Fibroblast of skin of scalp (primary cell): Measurements from ENCODE around the gene KLK10. TPM values are rescaled to one million over a fixed set of nuclear protein-coding genes. Genes with fewer than 3 reads are reported as not detected.

Experiments
- DNase-seq: peaks from one replicate; pipeline ENCODE4 v3.0.0-alpha.2; 2013
- polyA plus RNA-seq, 2 experiments: library from polyadenylated mRNA; unstranded; fragments of 120-200 nt; gene quantifications; one replicate each; pipeline ENCODE4 v1.2.1, GENCODE V29; 2013; ENCODE audit not compliant: insufficient read length in 2 of 2

The KLK10 gene, protein sequence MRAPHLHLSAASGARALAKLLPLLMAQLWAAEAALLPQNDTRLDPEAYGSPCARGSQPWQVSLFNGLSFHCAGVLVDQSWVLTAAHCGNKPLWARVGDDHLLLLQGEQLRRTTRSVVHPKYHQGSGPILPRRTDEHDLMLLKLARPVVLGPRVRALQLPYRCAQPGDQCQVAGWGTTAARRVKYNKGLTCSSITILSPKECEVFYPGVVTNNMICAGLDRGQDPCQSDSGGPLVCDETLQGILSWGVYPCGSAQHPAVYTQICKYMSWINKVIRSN
- not detected for polyA plus RNA-seq (2013, experiment 1 of 2; ENCODE audit: insufficient read length)
- polyA plus RNA-seq (2013, experiment 2 of 2; ENCODE audit: insufficient read length) = 0.22 TPM

DNA sequence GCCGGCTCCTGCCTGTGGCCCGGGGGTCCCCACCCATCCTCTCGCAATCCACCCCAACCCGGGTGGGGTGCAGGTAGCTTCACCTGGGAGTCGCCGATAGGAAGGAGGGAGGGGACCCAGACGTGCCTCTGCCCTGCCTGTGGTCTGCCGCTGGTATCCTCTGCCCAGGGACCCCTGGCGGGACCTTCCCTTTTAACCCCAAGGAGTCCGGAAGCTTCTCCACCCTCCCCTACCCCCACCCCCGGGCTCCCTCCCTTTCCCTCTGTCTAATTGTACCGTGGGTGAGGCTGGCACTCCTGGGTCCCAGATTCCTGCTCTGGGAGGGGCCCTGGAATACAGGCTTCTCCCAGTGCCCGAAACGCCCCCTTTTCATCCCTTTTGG, at the start of gene KLK10:
Gene KLK10 (minus strand): TSS at position 166 of the 382 bp plus-strand sequence. CDS start 579 bp downstream, outside the sequence.
- DNase-seq = no peak

DNA sequence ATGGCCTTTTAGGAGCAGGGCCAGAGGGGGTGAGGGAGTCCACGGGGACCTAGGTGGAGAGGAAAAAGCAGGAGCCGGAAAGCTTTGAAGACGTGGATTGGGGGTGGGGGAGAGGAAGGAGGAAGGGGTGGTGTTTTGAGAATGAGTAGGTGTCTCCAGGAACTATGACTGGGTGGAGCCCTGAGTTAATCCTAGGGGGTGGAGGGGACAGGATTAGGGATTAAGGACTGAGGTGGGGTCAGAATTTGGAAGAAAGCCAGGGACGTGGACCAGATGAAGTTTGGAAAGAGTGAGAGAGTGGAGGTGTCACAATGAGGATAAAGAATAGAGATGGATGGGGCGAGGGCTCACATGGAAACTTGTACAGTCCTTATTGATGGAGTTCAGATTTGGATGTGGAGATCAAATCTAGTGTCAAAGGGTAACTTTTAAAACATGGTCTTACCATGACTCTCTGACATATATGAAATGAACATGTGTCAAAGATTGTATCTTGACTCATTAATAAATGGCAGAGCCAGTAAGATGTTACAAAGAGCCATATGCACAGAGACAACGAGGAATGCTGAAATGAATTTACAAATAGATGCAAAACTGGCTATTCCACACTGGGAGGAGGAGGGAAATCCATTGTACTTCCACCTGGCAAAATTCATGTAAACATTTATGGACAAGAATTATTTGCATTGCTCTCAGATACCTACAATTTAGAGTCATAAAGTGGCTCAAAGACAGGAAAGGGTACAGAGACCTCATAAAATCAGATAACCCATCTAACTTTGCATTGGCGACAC, 47.1 kb upstream of the KLK10 start:
- DNase-seq = no peak

DNA sequence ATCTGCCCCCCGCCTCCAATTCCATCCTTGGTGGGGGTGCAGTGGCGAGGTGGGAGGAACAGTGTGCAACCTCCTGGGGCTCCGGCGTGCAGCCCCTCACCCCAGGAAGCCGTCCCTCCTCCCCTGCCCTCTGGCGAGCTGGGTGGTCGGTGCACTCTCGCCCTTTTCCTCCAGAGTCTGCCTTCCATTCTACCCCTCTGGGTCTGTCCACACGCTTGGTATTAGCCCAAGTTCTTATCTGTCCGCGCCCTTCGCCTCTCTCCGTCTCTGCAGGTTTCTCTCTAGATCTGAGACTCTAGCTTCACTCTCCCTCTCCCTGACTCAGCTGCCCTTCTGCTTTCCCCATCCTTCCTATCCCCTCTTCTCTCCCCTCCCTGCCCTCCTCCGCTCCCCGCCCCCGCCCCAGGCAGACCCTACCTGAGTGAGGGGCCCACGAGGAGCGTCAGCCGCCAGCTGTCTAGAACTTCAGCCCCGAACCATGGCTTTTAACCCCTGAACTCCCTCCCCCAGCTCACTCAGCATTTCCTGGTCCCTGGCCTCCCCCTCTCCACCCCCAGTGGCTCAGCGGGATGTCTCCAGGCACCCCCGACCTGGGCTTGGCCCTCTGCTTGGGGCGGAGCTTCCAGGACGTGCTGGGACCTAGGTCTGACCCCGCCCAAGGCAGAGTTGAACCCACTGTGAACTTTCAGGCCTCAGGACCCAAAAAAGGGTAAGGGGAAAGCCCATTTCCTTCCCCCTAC, 45.9 kb upstream of the KLK10 start:
- no peak for DNase-seq

DNA sequence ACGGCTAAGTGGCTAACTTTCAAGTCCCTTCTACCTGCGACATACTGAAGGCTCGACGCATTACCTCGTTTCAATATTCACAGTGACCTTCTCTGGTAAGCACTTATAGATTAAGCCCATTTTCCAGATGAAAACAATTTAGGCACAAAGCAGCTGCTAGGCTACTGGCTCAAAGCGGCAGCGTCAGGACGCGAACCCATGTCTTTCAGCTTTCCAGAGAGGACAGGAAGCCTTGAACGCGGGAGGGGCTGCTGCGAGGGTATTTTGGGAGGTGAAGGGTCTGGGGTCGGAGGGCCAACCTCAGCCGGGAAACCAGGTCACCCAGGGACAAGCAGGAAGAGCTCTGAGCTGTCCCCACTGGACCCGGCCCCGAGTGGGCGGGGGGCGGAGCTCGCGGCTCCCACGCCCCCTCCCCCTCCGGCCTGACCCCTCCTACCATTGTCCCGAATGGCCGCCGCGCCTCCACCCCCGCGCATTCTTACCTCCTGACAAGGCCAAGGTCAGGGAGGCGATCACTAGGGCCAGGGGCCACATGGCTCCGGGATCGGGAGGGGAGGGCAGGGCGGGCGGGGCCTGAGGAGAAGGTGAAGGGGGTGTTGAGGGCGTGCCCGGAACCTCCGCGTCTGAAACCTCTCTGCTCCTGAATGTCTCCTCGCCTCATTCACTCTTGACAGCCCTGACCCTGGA, 45.2 kb upstream of the KLK10 start, which contains the start of gene KLK13:
Gene KLK13 (minus strand): TSS at position 559 of the 687 bp plus-strand sequence. CDS start 25 bp downstream, at position 534.
- no peak for DNase-seq

DNA sequence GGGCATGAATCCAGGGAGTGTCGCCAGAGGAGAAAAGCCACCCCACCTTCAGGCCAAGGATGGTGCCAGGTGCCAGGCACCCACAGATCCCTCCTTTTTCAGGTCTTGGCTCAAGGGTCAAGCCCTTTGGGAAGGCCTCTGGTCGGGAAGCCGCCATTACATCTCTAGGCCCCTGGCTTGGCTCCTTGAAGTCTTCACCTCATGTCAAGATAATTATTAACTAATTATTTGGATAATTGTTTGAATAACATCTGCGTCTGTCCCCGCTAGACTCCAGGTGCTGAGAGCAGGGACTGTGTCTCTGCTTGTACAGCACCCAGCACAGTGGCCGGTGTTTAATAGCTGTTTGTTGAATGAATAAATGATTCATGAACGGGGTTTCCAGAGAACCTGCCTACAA, 44.2 kb upstream of the KLK10 start:
- DNase-seq = no peak

DNA sequence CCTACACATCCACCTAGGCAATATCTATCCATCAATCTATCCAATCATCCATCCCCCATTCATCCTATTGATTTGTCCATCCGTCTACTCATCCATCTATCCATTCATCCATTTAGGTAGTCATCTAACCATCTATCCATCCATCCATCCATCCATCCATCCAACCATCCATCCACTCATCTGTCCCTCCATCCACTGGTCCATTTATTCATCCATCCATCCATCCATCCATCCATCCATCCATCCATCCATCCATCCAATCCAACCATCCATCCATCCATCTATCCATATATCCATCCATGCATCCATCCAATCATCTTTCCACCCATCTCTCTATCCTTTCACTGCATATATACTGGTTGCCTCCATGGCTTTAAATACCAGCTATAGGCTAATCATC, 41.5 kb upstream of the KLK10 start:
- no peak for DNase-seq

DNA sequence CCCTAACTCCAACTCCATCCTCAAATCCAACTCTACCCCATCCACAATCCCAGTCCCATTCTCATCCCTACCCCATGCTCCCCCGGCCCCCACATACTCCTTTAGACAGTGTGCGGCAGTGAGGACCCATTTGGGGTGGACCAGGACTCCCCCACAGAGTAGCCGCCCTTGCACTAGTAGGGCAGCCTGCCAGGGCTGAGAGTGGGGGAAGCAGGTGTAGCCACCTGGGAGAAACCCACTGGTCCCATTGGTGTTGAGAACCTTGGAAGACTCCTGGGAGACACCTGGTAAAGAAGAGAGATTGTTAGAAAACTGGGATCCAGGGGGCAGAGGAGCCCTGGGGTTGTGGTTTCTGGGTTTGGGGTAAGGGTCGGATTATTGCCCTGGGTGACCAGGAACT, 40.8 kb upstream of the KLK10 start:
- no peak for DNase-seq

DNA sequence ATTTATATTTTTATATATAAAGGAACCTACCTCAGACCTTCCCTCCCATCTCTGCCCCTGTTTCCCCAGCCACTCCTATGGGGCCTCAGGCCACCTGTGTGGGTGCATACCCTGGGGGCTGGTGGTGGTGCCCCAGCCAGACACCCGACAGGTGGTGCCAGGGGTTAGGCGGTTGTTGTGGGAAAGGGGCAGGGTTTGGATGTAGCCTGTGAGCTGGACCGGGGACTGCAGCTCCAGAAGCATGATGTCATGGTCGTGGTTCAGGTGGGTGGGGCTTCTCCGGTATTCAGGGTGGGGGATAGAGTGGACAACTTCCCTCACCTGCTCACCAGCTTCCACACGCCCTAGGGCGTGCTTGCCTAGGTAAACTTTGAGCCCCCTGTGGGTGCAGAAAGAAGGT, 40.2 kb upstream of the KLK10 start:
- DNase-seq = no peak

DNA sequence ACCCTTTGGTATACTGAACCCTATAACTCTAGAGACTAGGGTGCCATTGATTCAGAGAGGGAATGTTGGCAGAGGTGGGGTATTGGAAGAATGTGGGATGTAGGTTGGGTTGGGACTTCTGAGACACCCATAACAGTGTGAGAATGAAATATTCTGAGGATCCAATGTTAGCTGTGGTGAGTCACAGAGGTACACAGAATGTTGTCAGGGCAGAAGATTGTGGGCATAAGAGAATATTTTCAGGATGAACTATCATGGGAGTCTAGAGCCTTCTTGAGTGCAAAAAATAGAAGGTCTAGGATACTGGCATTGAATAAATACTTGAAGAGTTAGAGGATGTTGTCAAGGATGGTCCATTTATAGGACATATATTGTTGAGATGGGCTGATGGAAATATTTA, 36.4 kb upstream of the KLK10 start:
- no peak for DNase-seq

DNA sequence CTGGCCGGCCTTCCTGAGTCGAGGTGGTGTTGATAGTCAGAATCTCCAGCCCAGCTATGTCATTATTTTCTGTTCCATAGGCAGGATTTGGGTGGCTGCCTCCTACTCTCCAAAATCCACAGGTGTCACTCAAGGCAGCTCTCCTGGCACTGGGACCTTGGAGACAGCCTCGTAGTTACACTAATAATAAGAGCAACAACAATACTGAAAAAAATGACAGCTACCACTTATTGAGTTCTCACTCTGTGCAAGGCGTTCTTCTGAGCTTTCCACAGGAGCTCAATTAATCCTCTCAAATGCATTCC, 27.5 kb upstream of the KLK10 start:
- DNase-seq = no peak

DNA sequence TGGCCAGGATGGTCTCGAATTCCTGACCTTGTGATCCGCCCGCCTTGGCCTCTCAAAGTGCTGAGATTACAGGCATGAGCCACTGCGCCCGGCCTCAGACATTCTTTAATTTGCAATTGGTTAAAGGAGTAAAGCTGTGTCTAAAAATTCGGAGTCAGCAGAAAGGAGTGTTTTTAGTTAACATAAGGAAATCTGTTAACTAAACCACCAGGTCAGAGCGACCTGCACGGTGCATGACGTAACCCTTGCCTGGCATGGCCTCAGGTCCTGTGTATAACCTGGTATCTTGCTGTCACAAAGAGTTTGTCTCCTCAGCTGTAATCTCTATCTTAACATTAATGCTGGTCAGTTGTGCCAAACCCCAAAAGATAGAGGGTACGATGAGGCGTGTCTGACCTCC, 24.8 kb upstream of the KLK10 start:
- DNase-seq = no peak

DNA sequence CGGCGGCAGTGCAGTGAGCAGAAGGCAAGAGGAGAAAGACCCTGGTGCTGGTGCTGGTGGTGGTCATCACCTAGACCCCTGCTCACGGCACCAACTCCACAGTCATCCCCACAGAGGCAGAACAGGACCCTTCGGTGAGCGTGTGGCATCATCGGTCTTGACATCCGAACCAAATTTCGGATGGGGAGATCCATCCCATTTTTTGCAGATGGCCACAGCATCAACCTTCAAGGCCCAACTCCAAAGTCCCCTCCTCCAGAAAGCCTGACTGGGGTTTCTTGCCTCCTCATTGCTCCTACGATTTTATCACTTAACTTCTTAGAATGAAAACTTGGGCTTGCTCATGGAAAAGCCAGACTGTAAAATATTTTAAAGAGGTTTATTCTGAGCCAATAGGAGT, 24.0 kb upstream of the KLK10 start:
- DNase-seq = no peak

DNA sequence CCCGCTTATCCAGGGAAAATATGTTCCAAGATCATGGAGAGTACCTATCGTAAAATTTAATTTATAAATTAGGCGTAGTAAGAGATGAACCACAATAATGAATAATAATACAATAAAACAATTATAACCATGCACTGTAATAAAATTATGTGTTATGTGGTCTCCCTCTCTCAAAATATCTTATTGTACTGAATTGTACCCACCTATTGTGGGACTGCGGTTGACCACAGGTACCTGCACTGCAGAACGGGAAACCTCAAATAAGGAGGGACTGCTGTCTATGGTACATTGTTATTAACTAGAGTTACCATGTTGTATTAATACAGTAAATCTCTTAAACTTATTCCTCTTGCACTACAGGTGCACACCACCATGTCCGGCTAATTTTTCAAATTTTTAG, 20.6 kb upstream of the KLK10 start:
- DNase-seq = no peak

DNA sequence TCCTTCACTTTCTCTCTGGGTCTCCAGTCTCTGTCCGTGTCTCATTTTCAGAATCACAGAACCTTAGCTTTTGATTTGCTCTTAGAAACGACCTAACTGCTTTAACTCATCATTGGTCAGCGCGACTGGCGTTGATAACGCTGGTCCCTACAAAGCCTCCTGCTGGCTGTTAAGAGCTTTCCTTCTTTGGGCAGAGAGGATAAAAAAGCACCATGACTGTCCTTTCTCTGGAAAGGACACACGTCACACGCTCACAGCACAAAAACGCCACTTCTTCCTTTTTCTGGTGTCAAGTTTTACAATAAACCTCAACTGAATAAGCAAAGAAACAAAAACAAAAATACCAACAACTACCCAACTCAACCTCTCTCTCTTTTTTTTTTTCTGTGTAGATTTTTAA, 17.0 kb upstream of the KLK10 start:
- no peak for DNase-seq

DNA sequence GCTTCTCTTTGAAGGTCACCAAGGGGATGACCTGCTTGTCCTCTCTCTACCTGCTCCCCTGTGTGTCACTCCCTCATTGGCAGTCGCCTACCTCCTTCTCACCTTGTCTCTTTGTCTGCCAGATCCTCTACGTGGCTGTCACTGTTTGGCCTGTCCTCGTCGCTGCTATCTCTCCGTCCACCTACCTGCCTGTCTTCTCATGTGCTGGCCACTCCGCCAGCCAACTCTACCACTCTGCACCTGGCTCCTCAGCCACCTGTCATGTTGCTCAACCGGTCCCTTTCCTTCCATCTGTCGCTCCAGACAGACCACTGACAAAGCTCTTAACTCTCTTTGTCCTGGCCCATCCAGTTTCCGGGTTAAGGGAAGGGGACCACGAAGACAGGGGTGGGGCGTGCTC, 15.2 kb upstream of the KLK10 start, which contains the start of gene KLK12:
Gene KLK12 (minus strand): TSS at position 299 of the 400 bp plus-strand sequence. CDS start 381 bp downstream, outside the sequence.
- no peak for DNase-seq

DNA sequence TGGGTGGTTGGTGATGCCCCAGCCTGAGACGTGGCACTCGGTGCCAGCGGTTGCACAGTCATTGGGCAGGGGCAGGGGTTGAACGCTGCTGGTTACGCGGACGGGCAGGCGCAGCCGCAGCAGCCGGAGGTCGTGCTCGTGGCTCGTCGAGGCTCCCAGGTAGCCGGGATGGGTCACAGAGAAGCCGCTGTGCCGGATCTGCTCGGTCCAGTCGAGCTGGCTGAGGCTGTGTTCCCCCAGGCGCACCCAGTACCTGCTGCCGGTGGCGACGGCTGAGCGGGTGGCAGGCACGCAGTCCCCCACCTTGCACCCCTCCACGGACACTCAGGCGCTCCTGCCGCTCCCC, 12.3 kb upstream of the KLK10 start:
- no peak for DNase-seq

DNA sequence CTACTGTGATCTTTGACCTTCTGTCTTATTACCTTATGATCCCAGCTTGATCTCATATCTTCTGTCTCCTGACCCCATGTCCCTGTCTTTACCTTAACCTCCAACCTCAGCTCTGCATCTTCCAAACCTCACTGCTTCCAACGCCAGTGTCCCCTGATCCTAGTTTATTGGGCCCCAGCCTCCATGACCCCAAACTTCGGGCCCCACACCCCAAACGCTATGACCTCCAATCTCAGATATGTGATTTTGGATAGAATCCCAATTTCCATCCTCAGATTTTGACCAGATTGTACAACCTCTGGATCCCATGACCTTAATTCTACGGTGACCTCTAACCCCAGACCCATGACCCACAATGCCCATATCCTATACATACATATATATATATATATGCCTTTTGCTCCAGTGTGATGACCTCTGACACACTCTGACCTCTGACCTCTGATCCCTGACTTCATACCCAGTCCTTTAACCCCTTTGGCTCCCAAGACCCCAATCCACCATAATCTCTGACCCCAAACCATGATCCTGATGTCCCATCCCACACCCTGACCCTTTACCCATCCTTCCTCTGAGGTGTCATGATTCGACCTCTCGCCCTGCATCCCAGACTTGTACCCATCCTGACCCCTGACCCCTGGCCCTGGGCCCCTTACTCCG, 11.8 kb upstream of the KLK10 start:
- DNase-seq = no peak

DNA sequence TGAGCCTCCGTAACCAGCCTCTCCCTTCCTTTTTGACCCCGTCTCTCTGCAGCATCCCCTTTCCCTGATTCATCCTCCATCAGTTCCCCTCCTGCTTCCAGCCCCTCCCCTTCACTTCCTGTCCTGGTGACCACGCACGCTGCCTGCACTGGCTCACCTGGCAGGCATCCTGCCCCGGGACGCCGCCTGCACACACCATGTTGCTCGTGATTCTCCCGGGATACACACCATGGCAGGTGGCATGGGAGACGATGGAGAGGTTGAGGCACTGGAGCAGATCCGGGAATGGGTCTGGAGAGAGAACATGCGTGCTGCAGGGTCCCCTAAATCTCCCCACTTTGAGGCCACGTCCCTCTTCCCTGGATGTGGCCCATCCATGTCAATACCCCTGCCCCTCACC, 11.1 kb upstream of the KLK10 start:
- no peak for DNase-seq

DNA sequence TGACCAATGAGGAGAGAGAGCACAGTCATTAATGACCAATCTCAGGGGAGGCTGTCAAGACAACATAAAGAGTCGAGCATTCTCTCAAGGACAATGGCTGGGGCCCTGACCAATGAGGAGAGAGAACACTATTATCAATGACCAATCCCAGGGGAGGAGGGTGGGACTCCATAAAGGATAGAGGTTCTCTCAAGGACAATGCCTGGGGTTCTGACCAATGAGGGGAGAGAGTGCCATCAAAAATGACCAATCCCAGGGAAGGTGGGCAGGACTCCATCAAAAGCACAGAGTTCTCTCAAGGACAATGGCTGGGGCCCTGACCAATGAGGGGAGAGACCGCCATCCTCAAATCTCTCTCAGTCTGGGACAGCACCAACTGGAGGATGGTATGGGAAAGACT, 10.2 kb upstream of the KLK10 start:
- no peak for DNase-seq

DNA sequence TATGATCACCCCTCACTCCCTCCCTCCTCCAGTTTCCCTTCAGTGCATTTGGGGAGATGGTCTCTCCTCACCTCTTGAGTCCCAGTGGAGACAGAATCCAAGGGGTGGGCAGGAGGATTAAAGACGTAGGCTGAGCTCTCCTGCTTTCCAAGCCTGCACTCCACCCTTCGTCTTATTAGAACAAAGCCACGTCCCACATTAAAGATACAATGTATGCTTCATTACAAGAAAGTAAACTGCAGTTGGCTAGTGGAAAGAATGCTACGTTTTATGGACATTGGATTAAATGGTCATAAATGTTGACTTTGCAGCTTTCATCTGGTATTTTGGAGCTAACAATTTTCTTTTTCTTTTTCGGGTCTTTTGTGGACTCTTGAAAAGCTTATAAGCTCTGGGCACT, 8.4 kb upstream of the KLK10 start:
- DNase-seq = no peak

DNA sequence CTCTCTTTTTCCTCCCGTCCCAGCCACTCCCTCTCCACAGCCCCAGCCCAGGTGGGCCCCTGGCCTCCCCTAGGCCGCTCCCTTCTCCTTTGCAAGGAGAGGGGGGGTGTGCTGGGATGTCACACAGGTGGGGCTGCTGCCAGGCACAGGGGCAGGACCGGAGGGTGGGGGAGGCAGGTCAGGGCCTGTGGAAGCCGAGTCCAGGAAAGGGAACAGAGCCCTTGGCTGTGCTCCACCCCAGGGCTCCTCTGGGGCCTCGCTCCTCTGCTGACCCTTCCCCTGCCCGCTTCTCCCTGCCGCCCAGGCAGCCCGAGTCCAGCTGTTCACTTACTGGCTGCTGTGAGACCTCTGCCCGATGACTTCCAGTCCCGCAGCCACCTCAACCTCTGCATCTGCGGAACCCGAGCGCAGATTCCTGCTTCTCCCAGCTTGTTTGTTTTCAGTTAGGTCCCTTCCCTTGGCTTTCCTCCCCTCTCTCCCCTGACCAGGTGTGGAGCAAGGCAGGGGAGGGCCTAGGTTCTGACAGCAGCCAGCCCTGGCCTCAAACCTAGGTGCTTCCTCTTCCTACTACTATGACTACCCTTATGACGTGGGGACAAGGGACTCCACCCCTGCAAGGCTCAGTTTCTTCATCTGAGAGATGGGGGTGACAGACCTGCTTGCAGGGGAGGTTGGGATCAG, 7.8 kb upstream of the KLK10 start:
- DNase-seq = no peak

DNA sequence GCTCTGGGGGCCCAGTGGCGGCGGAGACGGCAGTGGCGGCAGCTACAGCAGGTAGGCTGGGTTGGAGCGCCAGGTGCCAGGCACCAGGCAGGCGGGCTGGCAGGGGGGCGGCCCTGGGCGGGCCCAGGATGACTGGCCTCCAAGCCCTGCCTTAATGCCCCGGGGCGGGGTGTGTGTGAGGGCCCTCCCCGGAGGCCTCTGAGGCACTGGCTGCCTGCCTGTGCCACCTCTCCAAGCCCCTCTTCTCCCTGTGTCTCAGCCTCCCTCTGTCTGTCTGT, 7.0 kb upstream of the KLK10 start, which contains the start of gene KLK11:
Gene KLK11 (minus strand): TSS at position 63 of the 278 bp plus-strand sequence. CDS start 985 bp downstream, outside the sequence.
- DNase-seq = no peak
